ENCODE results near the gene SH2B3. TPM values are rescaled to one million over a fixed set of nuclear protein-coding genes. Genes with fewer than 3 reads are reported as not detected.
A peak's percentile ranks its signal among the peaks of the same experiment; 100 is the strongest.

Gene SH2B3
- total and polyA plus RNA-seq, 9 of the 15 experiments (the other 6 are each of a cell fraction or from before 2014, with no cell fraction given) = 10.8 to 75.3 (median 37.4) TPM

DNA sequence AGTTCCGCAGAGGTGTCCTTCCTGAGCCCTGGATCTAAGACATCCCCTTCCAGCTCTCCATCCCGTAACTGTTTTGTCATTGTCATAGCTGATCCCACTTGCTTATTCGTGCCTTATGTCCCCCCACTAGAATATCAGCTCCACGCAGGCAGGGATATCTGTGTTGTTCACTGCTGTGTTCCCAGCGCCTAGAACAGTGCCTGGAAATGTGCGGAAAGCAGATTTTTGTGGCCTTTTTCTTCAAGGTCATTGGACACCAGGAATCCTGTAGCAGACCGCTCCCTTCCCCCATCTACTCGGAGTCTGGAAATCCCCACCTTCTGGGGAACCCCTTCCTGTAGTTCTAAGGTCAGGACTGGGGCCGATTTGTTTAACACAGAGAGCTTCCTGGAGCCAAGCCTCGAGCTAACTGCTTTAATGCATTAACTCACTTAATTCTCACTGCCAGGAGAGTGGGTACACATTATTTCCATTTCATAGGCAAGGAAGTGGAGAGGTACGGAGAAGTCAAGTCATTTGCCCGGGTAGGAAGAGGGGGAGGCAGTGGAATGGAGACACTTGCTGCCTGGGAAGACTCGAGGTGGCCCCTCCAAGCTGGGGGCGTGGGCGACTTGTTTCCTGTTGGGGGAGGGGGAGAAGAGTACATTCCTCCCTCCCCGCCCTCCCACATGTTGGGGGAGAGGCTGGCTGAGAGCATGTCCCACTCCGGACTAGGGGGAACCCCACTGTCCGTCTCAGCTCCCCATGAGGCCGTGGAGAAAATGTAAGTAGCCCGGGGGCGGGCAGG lies 1.2 kb upstream of the SH2B3 start (continued):
- TF ChIP-seq ZC3H11A (IDR thresholded peaks at IDR 0.05; ENCODE audit: low read depth, low read length) (no peak), CREM (IDR thresholded peaks at IDR 0.05; ENCODE audit: low read depth) (peak; percentile 55), MYBL2 (IDR thresholded peaks at IDR 0.05; ENCODE audit: low read depth) (no peak), MYBL2 (CRISPR knock-in tag; IDR thresholded peaks at IDR 0.05; ENCODE audit: borderline replicate concordance) (no peak), ZNF24 (IDR thresholded peaks at IDR 0.05) (peak; percentile 56; the same call in 1 of the 2 replicates), ZNF395 (CRISPR knock-in tag; IDR thresholded peaks at IDR 0.05) (peak; percentile 85; the same call in 1 of the 2 replicates), HOXB6 (CRISPR knock-in tag; IDR thresholded peaks at IDR 0.05; ENCODE audit: borderline replicate concordance) (no peak), TEAD4 (IDR thresholded peaks at IDR 0.05; ENCODE audit: low read length) (0 out of 2 replicates have a peak, but pooled peaks have one; percentile 36), TEAD4 (CRISPR knock-in tag; IDR thresholded peaks at IDR 0.05; ENCODE audit: borderline replicate concordance) (no peak), BRD4 (IDR thresholded peaks at IDR 0.05) (peak; percentile 64; the same call in 1 of the 2 replicates), ZKSCAN8 (CRISPR knock-in tag; IDR thresholded peaks at IDR 0.05) (0 out of 2 replicates have a peak, but pooled peaks have one; percentile 19), FOXJ3 (CRISPR knock-in tag; IDR thresholded peaks at IDR 0.05) (no peak), CEBPB (tag; IDR thresholded peaks at IDR 0.05) (no peak), ZNF384 (IDR thresholded peaks at IDR 0.05; ENCODE audit: low read depth, low read length) (no peak), SMARCE1 (IDR thresholded peaks at IDR 0.05) (no peak), NFRKB (IDR thresholded peaks at IDR 0.05; ENCODE audit: low read depth) (peak; percentile 97), ZNF740 (CRISPR knock-in tag; IDR thresholded peaks at IDR 0.05) (peak; percentile 81), ZNF740 (tag; IDR thresholded peaks at IDR 0.05) (no peak; a peak in 1 of 4 replicates), SLC30A9 (CRISPR knock-in tag; IDR thresholded peaks at IDR 0.05) (no peak), ZNF707 (CRISPR knock-in tag; conservative IDR thresholded peaks at IDR 0.05) (no peak), MTA1 (IDR thresholded peaks at IDR 0.05; ENCODE audit: borderline replicate concordance) (peak; percentile 59; the same call in 1 of the 2 replicates), JUNB (CRISPR knock-in tag; conservative IDR thresholded peaks at IDR 0.05) (no peak), ZNF124 (CRISPR knock-in tag; IDR thresholded peaks at IDR 0.05) (no peak)
- TF ChIP-seq, protein P1, sequence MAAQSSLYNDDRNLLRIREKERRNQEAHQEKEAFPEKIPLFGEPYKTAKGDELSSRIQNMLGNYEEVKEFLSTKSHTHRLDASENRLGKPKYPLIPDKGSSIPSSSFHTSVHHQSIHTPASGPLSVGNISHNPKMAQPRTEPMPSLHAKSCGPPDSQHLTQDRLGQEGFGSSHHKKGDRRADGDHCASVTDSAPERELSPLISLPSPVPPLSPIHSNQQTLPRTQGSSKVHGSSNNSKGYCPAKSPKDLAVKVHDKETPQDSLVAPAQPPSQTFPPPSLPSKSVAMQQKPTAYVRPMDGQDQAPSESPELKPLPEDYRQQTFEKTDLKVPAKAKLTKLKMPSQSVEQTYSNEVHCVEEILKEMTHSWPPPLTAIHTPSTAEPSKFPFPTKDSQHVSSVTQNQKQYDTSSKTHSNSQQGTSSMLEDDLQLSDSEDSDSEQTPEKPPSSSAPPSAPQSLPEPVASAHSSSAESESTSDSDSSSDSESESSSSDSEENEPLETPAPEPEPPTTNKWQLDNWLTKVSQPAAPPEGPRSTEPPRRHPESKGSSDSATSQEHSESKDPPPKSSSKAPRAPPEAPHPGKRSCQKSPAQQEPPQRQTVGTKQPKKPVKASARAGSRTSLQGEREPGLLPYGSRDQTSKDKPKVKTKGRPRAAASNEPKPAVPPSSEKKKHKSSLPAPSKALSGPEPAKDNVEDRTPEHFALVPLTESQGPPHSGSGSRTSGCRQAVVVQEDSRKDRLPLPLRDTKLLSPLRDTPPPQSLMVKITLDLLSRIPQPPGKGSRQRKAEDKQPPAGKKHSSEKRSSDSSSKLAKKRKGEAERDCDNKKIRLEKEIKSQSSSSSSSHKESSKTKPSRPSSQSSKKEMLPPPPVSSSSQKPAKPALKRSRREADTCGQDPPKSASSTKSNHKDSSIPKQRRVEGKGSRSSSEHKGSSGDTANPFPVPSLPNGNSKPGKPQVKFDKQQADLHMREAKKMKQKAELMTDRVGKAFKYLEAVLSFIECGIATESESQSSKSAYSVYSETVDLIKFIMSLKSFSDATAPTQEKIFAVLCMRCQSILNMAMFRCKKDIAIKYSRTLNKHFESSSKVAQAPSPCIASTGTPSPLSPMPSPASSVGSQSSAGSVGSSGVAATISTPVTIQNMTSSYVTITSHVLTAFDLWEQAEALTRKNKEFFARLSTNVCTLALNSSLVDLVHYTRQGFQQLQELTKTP (IDR thresholded peaks at IDR 0.05; ENCODE audit: low read depth in 1 of 2, partially characterized antibody in 2 of 2) = peak in 1 of 2 experiments; percentile 22
